Measurements from ENCODE around the gene IL23R.

Gene IL23R

GRCh38 chr1:67307251-67308060, 141.2 kb downstream of the IL23R start, which contains the start of gene IL12RB2:
Gene IL12RB2, plus strand, starts transcription at chr1:67307873. Its CDS starts 12,496 bp downstream, at chr1:67320369.
- DNase-seq = peak; percentile 29

GRCh38 chr1:67308136-67308535, 141.9 kb downstream of the IL23R start:
- DNase-seq = no peak
